GM12878 (cell line): Measurements from ENCODE around the gene RIPK4. TPM values are rescaled to one million over a fixed set of nuclear protein-coding genes. Genes with fewer than 3 reads are reported as not detected.

Experiments used
- ATF3 ChIP-seq: IDR thresholded peaks from 2 replicates; pipeline ENCODE4 v1.6.1; 2011; ENCODE audit warnings: low read depth, mild to moderate bottlenecking, low read length, moderate library complexity, borderline replicate concordance; ENCODE audit errors: extremely low read depth
- BRCA1 ChIP-seq: IDR thresholded peaks from 2 replicates; pipeline ENCODE4 v1.6.1; 2011; ENCODE audit warnings: low read depth, low read length, improper control_type of control experiment
- ELK1 ChIP-seq: IDR thresholded peaks from 2 replicates; pipeline ENCODE4 v1.6.1; 2012; ENCODE audit warnings: low read depth, low read length, improper control_type of control experiment
- POU2F2 ChIP-seq: IDR thresholded peaks from 3 replicates; pipeline ENCODE4 v1.6.1; 2011; ENCODE audit warnings: low read depth, mild to moderate bottlenecking, low read length, borderline replicate concordance
- RAD51 ChIP-seq: fragments of 450-650 bp; IDR thresholded peaks from 2 replicates; pipeline ENCODE4 v1.6.1; 2016; ENCODE audit warnings: moderate library complexity, mild to moderate bottlenecking, inconsistent platforms
- RB1 ChIP-seq: fragments of 450-650 bp; formaldehyde crosslinking; IDR thresholded peaks from 2 replicates; pipeline ENCODE4 v1.6.1; 2017; ENCODE audit warnings: mild to moderate bottlenecking, borderline replicate concordance
- STAT3 ChIP-seq: IDR thresholded peaks from 2 replicates; pipeline ENCODE4 v1.6.1; 2011; ENCODE audit warnings: low read depth, low read length, improper control_type of control experiment
- SUPT20H ChIP-seq: IDR thresholded peaks from 2 replicates; pipeline ENCODE4 v1.6.1; 2011; ENCODE audit warnings: low read depth, mild to moderate bottlenecking, low read length, moderate library complexity, borderline replicate concordance; ENCODE audit not compliant: control insufficient read depth
- TCF12 ChIP-seq: IDR thresholded peaks from 2 replicates; pipeline ENCODE4 v1.6.1; 2011; ENCODE audit warnings: low read depth, mild to moderate bottlenecking, low read length
- ZSCAN29 ChIP-seq: fragments of 450-650 bp; IDR thresholded peaks from 2 replicates; pipeline ENCODE4 v1.6.1; 2017; ENCODE audit warnings: mild to moderate bottlenecking, moderate library complexity
- polyA plus RNA-seq, 11 experiments: library from polyadenylated mRNA; depleted of rRNA in 4 of 11; unstranded in 6 of 11; stranded (reverse) in 5 of 11; fragments of >200 nt; fragmentation: Nextera tagmentation in 4 of 11; fragmentation: Illumina TruSeq in 1 of 11; extraction: Ambion mirVana in 4 of 11; extraction: Trizol in 1 of 11; gene quantifications; 1 replicate in 1 of 11; 2 replicates in 10 of 11; pipeline versions ENCODE4 v1.2.1 to v1.2.3, GENCODE V29; 2011 to 2016; ENCODE audit warnings: inconsistent platforms in 2 of 11, missing spikeins in 2 of 11, low read depth in 1 of 11
- total RNA-seq, 4 experiments: library from RNA; depleted of rRNA in 3 of 4; stranded (reverse); fragments of >200 nt in 3 of 4; fragmentation: Illumina TruSeq in 1 of 4; extraction: Trizol in 1 of 4; gene quantifications; 2 replicates each; pipeline versions ENCODE4 v1.2.1 to v1.2.3, GENCODE V29; 2013 to 2021

The RIPK4 gene
- total and polyA plus RNA-seq, 10 of the 15 experiments (the other 5 are each of a cell fraction or from before 2014, with no cell fraction given), result 0.05 TPM; not detected in 9

GRCh38 chr21:41745971-41746743, 20.7 kb downstream of the RIPK4 start (continued):
- TF ChIP-seq SUPT20H (no peak), POU2F2 (no peak), STAT3 (no peak), ELK1 (no peak), ZSCAN29 (no peak), ATF3 (no peak), TCF12 (no peak), BRCA1 (no peak), RAD51 (no peak), RB1 (no peak)
